GM12801 (cell line): ENCODE measurements around the gene BICC1.

Source experiments
- CTCF ChIP-seq: IDR thresholded peaks from one replicate; pipeline ENCODE4 v1.5.1; 2011; ENCODE audit warnings: control low read depth; ENCODE audit not compliant: insufficient read length; ENCODE audit errors: extremely low read depth

Gene BICC1

GRCh38 chr10:58867683-58868082, 355.0 kb downstream of the BICC1 start:
- TF ChIP-seq CTCF: no peak

GRCh38 chr10:58868736-58869435, 356.2 kb downstream of the BICC1 start:
- TF ChIP-seq CTCF: no peak

- TF ChIP-seq CTCF: no peak
These were observed 357.4 kb downstream of the BICC1 start for GRCh38 chr10:58870070-58870469.

- TF ChIP-seq CTCF: no peak
These were observed 360.5 kb downstream of the BICC1 start for GRCh38 chr10:58873161-58873560.
